Stimulated activated CD4-positive, alpha-beta T cell treated with anti-CD3 and anti-CD28 coated beads, Interleukin-2, amount 100 ng/mL, for 48 hours (primary cell): ENCODE measurements around the gene DLL1.
A peak's percentile ranks its signal among the peaks of the same experiment; 100 is the strongest.
"Not testable (repeated sequence)": the region's sequence is repeated elsewhere in the genome, so short reads cannot be mapped to it uniquely, and the experiment has no call there.

Source experiments
- DNase-seq, 2 donors: peaks; one replicate each; pipeline ENCODE4 v3.0.0-alpha.2; 2020

DLL1 gene, protein sequence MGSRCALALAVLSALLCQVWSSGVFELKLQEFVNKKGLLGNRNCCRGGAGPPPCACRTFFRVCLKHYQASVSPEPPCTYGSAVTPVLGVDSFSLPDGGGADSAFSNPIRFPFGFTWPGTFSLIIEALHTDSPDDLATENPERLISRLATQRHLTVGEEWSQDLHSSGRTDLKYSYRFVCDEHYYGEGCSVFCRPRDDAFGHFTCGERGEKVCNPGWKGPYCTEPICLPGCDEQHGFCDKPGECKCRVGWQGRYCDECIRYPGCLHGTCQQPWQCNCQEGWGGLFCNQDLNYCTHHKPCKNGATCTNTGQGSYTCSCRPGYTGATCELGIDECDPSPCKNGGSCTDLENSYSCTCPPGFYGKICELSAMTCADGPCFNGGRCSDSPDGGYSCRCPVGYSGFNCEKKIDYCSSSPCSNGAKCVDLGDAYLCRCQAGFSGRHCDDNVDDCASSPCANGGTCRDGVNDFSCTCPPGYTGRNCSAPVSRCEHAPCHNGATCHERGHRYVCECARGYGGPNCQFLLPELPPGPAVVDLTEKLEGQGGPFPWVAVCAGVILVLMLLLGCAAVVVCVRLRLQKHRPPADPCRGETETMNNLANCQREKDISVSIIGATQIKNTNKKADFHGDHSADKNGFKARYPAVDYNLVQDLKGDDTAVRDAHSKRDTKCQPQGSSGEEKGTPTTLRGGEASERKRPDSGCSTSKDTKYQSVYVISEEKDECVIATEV

GRCh38 chr6:170290296-170291128 lies at the start of gene DLL1:
Gene DLL1 (minus strand): TSS chr6:170291078. CDS start chr6:170290139, 939 bp downstream.
- DNase-seq, result no peak

DNA sequence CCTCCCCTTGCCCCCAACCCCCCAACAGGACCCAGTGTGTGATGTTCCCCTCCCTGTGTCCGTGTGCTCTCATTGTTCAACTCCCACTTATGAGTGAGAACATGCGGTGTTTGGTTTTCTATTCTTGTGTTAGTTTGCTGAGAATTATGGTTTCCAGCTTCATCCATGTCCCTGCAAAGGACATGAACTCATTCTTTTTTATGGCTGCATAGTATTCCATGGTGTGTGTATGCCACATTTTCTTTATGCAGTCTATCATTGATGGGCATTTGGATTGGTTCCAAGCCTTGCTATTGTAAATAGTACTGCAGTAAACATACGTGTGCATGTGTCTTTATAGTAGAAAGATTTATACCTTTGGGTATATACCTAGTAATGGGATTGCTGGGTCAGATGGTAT lies 44.3 kb upstream of the DLL1 start:
- DNase-seq, result not testable (repeated sequence)

- DNase-seq, result no peak
These were observed 38.4 kb upstream of the DLL1 start for GRCh38 chr6:170329321-170329720.

DNA sequence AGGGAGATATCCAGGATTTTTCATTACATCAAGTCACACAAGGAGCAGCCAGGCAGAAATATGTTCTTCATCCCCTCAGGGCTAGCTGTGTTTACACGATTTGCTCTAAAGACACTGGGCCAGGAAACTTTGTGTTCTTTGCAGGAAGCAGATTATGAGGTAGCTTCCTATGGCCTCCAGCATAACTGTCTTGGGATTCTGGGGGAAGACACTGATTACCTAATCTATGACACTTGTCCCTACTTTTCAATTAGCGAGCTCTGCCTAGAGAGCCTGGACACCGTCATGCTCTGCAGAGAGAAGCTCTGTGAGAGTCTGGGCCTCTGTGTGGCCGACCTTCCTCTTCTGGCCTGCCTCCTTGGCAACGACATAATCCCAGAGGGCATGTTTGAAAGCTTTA lies 26.8 kb upstream of the DLL1 start:
- DNase-seq, result no peak

DNA sequence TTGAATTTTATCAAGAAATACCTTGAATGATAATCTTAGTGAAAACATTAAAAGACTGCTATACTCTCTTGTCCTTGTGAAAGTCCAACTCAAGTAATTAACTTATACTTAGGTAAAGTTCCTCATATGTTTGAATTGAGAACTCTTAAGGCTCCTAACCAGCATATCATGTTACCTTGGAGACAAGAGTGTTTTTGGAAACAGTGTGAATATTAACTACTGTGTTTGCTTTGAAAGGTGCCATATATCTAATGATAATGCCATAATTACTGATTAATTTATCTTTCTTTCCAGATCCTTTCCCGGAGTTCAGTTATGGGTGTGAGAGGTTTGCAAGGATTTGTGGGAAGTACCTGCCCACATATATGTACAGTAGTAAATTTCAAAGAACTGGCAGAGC lies 26.2 kb upstream of the DLL1 start:
- DNase-seq, result no peak

DNA sequence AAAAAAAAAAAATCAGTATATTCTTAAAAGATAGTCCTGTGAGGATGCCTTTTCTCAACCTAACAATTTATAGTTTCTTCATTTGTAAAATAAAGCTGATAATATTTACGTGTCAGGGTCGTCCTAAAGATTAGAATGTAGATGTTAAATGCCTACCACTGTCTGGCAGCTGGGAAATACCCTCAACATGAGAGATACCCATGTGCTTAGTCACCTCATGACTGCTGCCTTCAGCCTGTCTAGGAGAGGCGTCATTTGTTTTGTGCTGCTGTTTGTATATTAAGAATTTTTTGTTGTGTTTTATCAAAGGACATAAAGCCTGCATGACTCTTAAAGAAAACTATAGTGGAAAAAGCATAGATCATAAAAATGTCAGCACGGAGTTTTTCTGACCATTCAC lies 25.2 kb upstream of the DLL1 start:
- no peak for DNase-seq

DNA sequence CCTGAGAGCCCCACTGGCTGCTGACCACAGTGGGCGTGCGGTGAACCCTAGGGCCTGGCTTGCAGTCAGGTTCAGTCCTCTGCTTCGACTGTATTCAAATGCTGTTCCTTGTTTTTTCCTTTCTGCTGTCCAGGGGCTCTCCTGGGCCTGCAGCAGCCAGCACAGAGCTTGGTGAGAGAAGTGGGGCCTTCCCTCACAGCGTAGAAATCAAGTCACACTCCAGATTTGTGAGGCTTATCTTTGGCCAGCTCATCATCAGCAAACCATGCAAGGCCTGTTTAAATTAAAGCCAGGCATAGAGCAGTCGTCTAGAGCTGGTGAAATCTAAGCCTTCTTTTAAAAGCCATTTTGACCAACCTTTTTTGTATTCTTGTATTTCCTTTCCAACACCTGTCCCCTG lies 24.1 kb upstream of the DLL1 start:
- DNase-seq, result no peak

- DNase-seq, result no peak
These were observed 22.9 kb upstream of the DLL1 start for GRCh38 chr6:170313716-170314295.

GRCh38 chr6:170312876-170313275 lies 22.0 kb upstream of the DLL1 start:
- no peak for DNase-seq

DNA sequence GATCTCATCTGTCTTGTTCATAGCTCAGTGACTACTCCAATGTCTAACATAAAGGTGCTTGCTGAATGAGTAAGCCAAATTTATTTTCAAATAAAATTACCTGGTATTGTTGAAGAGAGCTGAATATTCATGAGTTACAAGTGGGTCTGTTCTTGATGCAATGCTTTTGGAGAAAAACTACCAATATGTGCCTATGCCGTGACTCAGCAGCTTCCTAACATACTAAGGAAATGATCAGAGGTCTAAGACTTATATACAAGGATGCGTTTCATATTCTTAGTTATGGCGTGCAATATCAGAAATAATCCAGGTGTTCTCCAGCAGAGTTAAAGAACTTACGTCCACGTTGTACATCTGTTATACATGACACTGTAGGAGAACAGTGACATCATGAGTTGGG lies 20.8 kb upstream of the DLL1 start:
- no peak for DNase-seq

DNA sequence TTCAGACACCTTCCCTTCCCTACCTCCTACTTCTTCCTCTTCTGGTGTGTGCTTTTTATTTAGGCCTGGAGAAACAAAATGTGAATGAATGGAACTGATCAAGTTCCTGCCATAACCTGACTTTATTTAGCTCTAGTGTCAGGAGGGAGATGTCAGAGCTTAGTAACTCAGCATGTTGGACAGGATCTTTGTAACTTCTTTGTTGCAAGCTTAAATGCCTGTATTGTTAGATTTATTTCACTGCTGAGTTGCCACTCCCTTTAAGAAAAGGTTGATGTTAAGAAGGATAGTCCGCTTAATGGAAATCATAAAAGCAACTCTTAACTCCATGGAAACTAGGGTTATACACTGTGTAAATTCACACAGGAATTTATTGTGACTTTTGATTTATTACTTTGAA lies 17.9 kb upstream of the DLL1 start:
- DNase-seq, result no peak

DNA sequence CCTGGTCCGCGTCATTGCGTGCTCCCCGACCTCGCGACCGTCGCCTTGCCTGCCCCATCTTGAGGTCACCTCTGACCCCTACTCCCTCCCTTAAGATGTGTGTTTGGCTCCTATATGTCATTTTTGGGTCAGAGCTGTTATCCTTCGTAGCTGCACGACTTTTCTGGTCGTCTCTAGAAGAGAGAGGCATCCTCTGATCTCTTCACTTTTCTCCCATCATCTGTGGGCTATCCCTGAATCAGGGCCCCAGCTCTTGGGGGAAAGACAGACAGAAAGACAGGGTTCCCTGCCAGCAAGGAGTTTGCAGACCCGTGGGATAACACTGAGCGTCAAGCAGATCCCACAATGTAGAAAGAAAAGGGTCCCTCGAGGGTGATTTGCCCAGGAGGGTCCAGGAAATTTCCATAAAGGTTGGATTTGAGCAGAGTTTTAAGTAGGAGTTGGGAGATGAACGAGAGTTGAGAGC lies 16.2 kb upstream of the DLL1 start:
- no peak for DNase-seq

- peak; percentile 91 to 92 for DNase-seq
These were observed 15.6 kb upstream of the DLL1 start, which contains the start of gene FAM120B for GRCh38 chr6:170306324-170307079. Gene FAM120B (plus strand): TSS chr6:170306758. CDS start chr6:170317391, 10,633 bp downstream.

DNA sequence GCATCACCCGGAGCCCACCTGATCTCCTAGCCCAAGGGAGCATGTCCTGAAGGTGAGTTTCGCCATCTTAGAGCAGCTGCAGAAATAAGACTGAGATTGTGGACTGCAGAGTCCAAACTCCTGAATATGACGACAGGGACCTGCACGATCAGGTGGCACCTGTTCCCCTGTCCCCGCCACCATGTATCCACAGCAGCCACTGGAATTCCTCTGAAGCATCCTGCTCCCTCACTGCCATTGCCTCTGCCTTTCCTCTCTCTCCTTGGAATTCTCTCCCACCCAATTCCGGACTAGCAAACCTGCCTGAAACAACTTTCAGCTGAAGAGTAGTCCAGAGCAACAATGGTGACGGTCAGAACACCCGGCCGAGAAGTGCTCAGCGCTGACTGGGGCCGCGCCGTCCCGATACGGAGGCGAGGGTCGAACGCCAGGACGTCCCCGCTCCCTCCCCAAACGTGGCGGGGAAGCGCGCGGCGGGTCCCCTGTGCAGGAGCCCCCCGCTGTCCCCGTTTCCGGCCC lies 15.0 kb upstream of the DLL1 start:
- DNase-seq, result no peak

DNA sequence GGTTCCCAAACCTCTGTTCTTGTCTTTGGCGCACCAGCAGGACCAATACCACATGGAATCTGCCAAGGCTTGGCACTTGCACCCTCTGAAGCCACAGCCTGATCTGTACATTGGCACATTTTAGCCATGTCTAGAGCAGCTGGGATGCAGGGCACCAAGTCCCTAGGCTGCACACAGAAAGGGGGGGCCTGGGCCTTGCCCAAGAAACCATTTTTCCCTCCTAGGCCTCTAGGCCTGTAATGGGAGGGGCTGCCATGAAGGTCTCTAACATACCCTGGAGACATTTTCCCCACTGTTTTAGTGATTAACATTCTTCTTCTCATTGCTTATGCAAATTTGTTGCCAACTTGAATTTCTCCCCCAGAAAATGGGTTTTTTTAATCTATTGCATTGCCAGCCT lies 10.3 kb upstream of the DLL1 start:
- DNase-seq, result no peak

DNA sequence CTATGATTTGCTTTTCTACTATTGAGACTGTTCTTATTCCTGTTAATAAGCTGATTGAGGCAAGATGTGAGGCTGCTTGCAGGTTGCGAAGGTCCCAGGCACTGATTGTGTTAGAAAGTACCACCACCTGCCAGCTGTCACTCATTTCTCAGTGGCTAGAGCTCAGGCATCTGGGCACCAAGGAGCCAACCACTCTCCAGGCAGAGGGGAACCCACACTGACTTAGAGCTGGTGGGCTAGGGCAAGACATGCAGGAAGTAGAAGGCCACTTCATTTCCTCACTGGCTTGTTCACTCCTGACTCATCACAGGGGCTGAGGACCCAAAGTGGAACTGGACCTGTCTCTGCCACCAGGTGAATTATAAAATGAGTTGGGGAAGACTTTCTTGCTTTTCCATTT lies 7.8 kb upstream of the DLL1 start:
- no peak for DNase-seq

DNA sequence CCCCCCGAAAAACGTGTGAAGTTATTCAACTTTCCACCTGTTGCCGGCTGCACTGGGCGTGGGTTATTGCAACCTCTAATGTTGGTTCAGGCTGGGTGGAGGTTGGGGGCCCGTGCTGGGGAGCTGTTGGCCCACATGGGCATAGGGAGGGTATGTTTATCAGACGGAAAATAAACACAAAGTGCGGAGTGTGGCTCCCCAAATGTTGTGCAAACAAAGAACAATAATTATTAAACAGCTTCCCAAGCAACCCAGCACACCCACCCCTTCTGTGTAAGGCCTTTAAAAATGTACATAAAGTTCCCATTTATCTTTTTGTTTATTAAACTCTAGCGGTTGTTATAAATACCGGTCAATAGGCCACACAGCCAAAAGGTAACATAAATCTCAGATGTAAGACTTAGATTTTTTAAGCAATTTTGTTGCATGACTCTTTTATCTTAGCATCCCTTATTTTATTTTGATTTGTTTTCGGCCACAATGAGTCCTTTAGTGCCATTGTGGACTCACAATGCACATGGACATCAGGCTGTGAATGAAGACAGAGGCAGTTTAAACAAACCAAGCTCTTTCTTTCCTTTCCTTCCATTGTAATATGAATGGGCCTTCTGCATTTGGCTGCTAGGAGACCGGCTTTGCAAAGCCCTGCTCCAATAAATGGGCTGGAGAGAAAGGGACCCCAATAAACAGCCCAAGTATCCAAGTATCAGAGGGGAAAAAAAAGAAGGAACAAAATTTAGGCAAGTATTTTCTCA lies 6.9 kb upstream of the DLL1 start:
- DNase-seq, result no peak

GRCh38 chr6:170296746-170297575 lies 6.1 kb upstream of the DLL1 start:
- DNase-seq, result no peak

DNA sequence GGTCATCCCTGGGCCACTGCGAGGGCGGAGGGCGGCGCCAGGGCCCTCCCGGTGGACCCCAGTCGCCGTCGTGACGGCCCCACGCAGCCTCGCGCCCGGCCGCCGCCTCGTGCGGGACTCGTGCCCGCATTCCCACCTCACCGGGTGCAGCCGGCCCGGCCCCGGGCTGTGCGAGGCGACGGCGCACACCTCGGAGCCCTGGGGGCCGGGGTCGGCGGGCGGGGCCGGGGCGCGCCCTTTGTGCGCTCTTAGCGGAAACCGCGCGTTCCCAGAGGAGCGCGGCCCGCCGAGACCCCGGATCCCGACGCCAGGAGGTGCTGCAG lies 5.5 kb upstream of the DLL1 start:
- DNase-seq, result no peak
